GM21576 (cell line): ENCODE measurements around the gene CCN6.

Experiments
- ATAC-seq: cut with Tn5 transposase; IDR thresholded peaks from one replicate; pipeline ENCODE4 v1.9.1; 2021; ENCODE audit warnings: mild to moderate bottlenecking, moderate library complexity; ENCODE audit not compliant: unreplicated experiment

Gene CCN6

GRCh38 chr6:112054001-112054400 lies at the start of gene CCN6:
TSS of gene CCN6 (plus strand) at chr6:112054104. CDS start at chr6:112054358, 254 bp downstream.
- ATAC-seq, result no peak

- no peak for ATAC-seq
Observed at GRCh38 chr6:112004201-112005012, 49.5 kb upstream of the CCN6 start.

- no peak for ATAC-seq
Observed at GRCh38 chr6:112005013-112005371, 48.9 kb upstream of the CCN6 start.

- ATAC-seq, result no peak
Observed at GRCh38 chr6:112007254-112007653, 46.6 kb upstream of the CCN6 start.

- no peak for ATAC-seq
Observed at GRCh38 chr6:112007805-112008204, 46.1 kb upstream of the CCN6 start.

GRCh38 chr6:112008482-112008881 lies 45.4 kb upstream of the CCN6 start:
- no peak for ATAC-seq

- no peak for ATAC-seq
Observed at GRCh38 chr6:112010328-112010727, 43.6 kb upstream of the CCN6 start.

GRCh38 chr6:112013051-112013450 lies 40.9 kb upstream of the CCN6 start:
- no peak for ATAC-seq

- no peak for ATAC-seq
Observed at GRCh38 chr6:112014483-112014882, 39.4 kb upstream of the CCN6 start.

- ATAC-seq, result no peak
Observed at GRCh38 chr6:112015725-112016124, 38.2 kb upstream of the CCN6 start.

- no peak for ATAC-seq
Observed at GRCh38 chr6:112016320-112016719, 37.6 kb upstream of the CCN6 start.

- no peak for ATAC-seq
Observed at GRCh38 chr6:112017169-112017568, 36.7 kb upstream of the CCN6 start.

GRCh38 chr6:112017760-112018537 lies 36.0 kb upstream of the CCN6 start:
- no peak for ATAC-seq

GRCh38 chr6:112018619-112019416 lies 35.1 kb upstream of the CCN6 start:
- no peak for ATAC-seq

GRCh38 chr6:112019589-112019988 lies 34.3 kb upstream of the CCN6 start:
- no peak for ATAC-seq

GRCh38 chr6:112021691-112022310 lies 32.1 kb upstream of the CCN6 start:
- no peak for ATAC-seq

GRCh38 chr6:112022749-112023148 lies 31.2 kb upstream of the CCN6 start:
- no peak for ATAC-seq

GRCh38 chr6:112024464-112024863 lies 29.4 kb upstream of the CCN6 start:
- ATAC-seq, result no peak

- ATAC-seq, result no peak
Observed at GRCh38 chr6:112026933-112027332, 27.0 kb upstream of the CCN6 start.

GRCh38 chr6:112027942-112028674 lies 25.8 kb upstream of the CCN6 start:
- peak; percentile 48 for ATAC-seq
